GM23248 (cell line): ENCODE measurements around the gene APOM. TPM values are rescaled to one million over a fixed set of nuclear protein-coding genes. Genes with fewer than 3 reads are reported as not detected.

Source experiments
- DNase-seq: peaks from one replicate; pipeline ENCODE4 v3.0.0-alpha.2; 2015
- H2AFZ ChIP-seq: fragments of 200-600 bp; sonication (generic); 2 replicates; pipeline ENCODE4 v1.6.1; 2016; ENCODE audit warnings: antibody characterized with exemption
- H3F3A ChIP-seq: fragments of 200-600 bp; sonication (generic); 2 replicates; pipeline ENCODE4 v1.6.1; 2016; ENCODE audit warnings: mild to moderate bottlenecking, antibody characterized with exemption, mixed run types; ENCODE audit not compliant: insufficient read depth
- H3K27ac ChIP-seq: fragments of 200-600 bp; sonication (generic); 2 replicates; pipeline ENCODE4 v1.5.1; 2016; ENCODE audit warnings: mild to moderate bottlenecking
- H3K27me3 ChIP-seq: fragments of 200-600 bp; sonication (generic); replicated peaks from 2 replicates; pipeline ENCODE4 v1.6.1; 2016; ENCODE audit warnings: mild to moderate bottlenecking; ENCODE audit not compliant: insufficient read depth
- H3K36me3 ChIP-seq: fragments of 200-600 bp; sonication (generic); 2 replicates; pipeline ENCODE4 v1.6.1; 2016; ENCODE audit warnings: low read depth, mild to moderate bottlenecking
- H3K4me1 ChIP-seq: fragments of 200-600 bp; sonication (generic); 2 replicates; pipeline ENCODE4 v1.6.1; 2016; ENCODE audit warnings: mild to moderate bottlenecking; ENCODE audit not compliant: insufficient read depth
- H3K4me2 ChIP-seq: fragments of 200-600 bp; sonication (generic); one replicate; pipeline ENCODE4 v1.6.1; 2016; ENCODE audit warnings: mild to moderate bottlenecking; ENCODE audit not compliant: unreplicated experiment
- H3K4me3 ChIP-seq: fragments of 200-600 bp; sonication (generic); 2 replicates; pipeline ENCODE4 v1.5.1; 2016; ENCODE audit warnings: mild to moderate bottlenecking
- H3K79me2 ChIP-seq: fragments of 200-600 bp; sonication (generic); 2 replicates; pipeline ENCODE4 v1.6.1; 2016; ENCODE audit warnings: mild to moderate bottlenecking; ENCODE audit not compliant: insufficient read depth
- H3K9ac ChIP-seq: fragments of 200-600 bp; sonication (generic); 2 replicates; pipeline ENCODE4 v1.6.1; 2016; ENCODE audit warnings: mild to moderate bottlenecking
- H3K9me2 ChIP-seq: fragments of 200-600 bp; sonication (generic); 2 replicates; pipeline ENCODE4 v1.6.1; 2016; ENCODE audit warnings: mixed run types, mild to moderate bottlenecking, moderate library complexity; ENCODE audit not compliant: insufficient read depth
- H3K9me3 ChIP-seq: fragments of 200-600 bp; sonication (generic); one replicate; pipeline ENCODE4 v1.6.1; 2017; ENCODE audit warnings: low read depth
- H4K20me1 ChIP-seq: fragments of 200-600 bp; sonication (generic); 2 replicates; pipeline ENCODE4 v1.6.0; 2016; ENCODE audit not compliant: insufficient read depth
- EZH2 ChIP-seq: fragments of 200-600 bp; sonication (generic); IDR thresholded peaks from 2 replicates; pipeline ENCODE4 v1.6.1; 2018; ENCODE audit warnings: antibody characterized with exemption, mild to moderate bottlenecking; ENCODE audit not compliant: insufficient read depth, poor library complexity, severe bottlenecking
- EZH2phosphoT487 ChIP-seq: fragments of 200-600 bp; sonication (generic); IDR thresholded peaks from 2 replicates; pipeline ENCODE4 v1.6.1; 2018; ENCODE audit warnings: antibody characterized with exemption, moderate library complexity, mild to moderate bottlenecking, low read depth; ENCODE audit not compliant: insufficient read depth
- WGBS, 2 experiments: methylation state at CpG; one replicate each; pipeline ENCODE4 v1.1.6; 2015 to 2017; ENCODE audit warnings: low lambda C conversion rate in 2 of 2, low coverage in 1 of 2; ENCODE audit errors: missing lambda C conversion rate in 2 of 2; 5-methylcytosine and 5-hydroxymethylcytosine counted together
- in situ Hi-C: fragments of 300-500 bp; cut with MboI; formaldehyde crosslinking; loops from 2 replicates; pipeline ENCODE4 v1.15.0; 2020
- polyA plus RNA-seq: library from polyadenylated mRNA; unstranded; fragments of >200 nt; fragmentation: Nextera tagmentation; extraction: Ambion mirVana; gene quantifications from 2 replicates; pipeline ENCODE4 v1.2.1, GENCODE V29; 2016
- total RNA-seq: library from RNA; depleted of rRNA; stranded (reverse); fragments of >200 nt; shearing (Covaris generic); gene quantifications from 2 replicates; pipeline ENCODE4 v1.2.3, GENCODE V29; 2014

Gene APOM
- total and polyA plus RNA-seq, 2 experiments from 2014 or later, result 0.76 to 5.9 TPM

GRCh38 chr6:31676322-31676903 lies 20.7 kb downstream of the APOM start:
- Histone ChIP-seq H3K9me2 (no peaks in the 10 kb centered on the region), H3K27me3 (no peaks in the 10 kb centered on the region), H3K4me3 (no peak overlapping the region), H3K4me1 (peaks cover 4% of the 10 kb centered on the region; the same call in 1 of the 2 replicates), H3K36me3 (peaks cover 7% of the 10 kb centered on the region; the same call in 1 of the 2 replicates), H3K9me3 (no peaks in the 10 kb centered on the region), H3K79me2 (no peaks in the 10 kb centered on the region), H2AFZ (peak overlapping the region; percentile 45; the same call in 1 of the 2 replicates), H3K9ac (no peak overlapping the region), H4K20me1 (no peaks in the 10 kb centered on the region), H3K4me2 (no peak overlapping the region), H3F3A (peaks cover 32% of the 10 kb centered on the region), H3K27ac (no peak overlapping the region)
- no peak for TF ChIP-seq EZH2
- no peak for DNase-seq
- in situ Hi-C loops, result no loop called here
- 88 to 89% methylated on average over 4 of the region's 4 CpGs for WGBS, 2 experiments

GRCh38 chr6:31676904-31677303 lies 21.2 kb downstream of the APOM start:
- DNase-seq, result peak; percentile 36
- Histone ChIP-seq H3K4me2 (no peak overlapping the region), H3K4me1 (peaks cover 9% of the 10 kb centered on the region; the same call in 1 of the 2 replicates), H3K27me3 (no peaks in the 10 kb centered on the region), H2AFZ (peak overlapping the region; percentile 45), H3K36me3 (peaks cover 5% of the 10 kb centered on the region; the same call in 1 of the 2 replicates), H3K79me2 (no peaks in the 10 kb centered on the region), H3K9me3 (no peaks in the 10 kb centered on the region), H3K9me2 (no peaks in the 10 kb centered on the region), H3K27ac (no peak overlapping the region), H3F3A (peaks cover 36% of the 10 kb centered on the region), H3K9ac (no peak overlapping the region), H3K4me3 (no peak overlapping the region), H4K20me1 (no peaks in the 10 kb centered on the region)
- WGBS, 2 experiments, result 10 to 21% methylated on average over 6 of the region's 6 CpGs
- in situ Hi-C loops, result no loop called here
- TF ChIP-seq EZH2phosphoT487 (no peak), EZH2 (no peak)

- H4K20me1 ChIP-seq, result no peaks in the 10 kb centered on the region
- H3K9me2 ChIP-seq, result no peaks in the 10 kb centered on the region
- no peak overlapping the region for H2AFZ ChIP-seq
- no peaks in the 10 kb centered on the region for H3K27me3 ChIP-seq
- no peaks in the 10 kb centered on the region for H3K36me3 ChIP-seq
- TF ChIP-seq EZH2 (no peak), EZH2phosphoT487 (no peak)
- no peak overlapping the region for H3K9ac ChIP-seq
- H3K4me1 ChIP-seq, result peaks cover 9% of the 10 kb centered on the region; the same call in 1 of the 2 replicates
- no peak overlapping the region for H3K4me3 ChIP-seq
- no peak for DNase-seq
- no peak overlapping the region for H3K27ac ChIP-seq
- no peaks in the 10 kb centered on the region for H3K79me2 ChIP-seq
- no peaks in the 10 kb centered on the region for H3K9me3 ChIP-seq
- in situ Hi-C loops, result no loop called here
- 69 to 79% methylated on average over 8 of the region's 8 CpGs for WGBS, 2 experiments
- peaks cover 35% of the 10 kb centered on the region for H3F3A ChIP-seq
- H3K4me2 ChIP-seq, result no peak overlapping the region
Observed at GRCh38 chr6:31677955-31678354, 22.3 kb downstream of the APOM start.

GRCh38 chr6:31680226-31681134 lies 24.8 kb downstream of the APOM start, which contains the start of gene LY6G5C:
TSS of gene LY6G5C (minus strand) at chr6:31681067. CDS start at chr6:31680373, 694 bp downstream.
- H3K4me3 ChIP-seq, result peak within 1 kb of the TSS; percentile 79
- H3K27me3 ChIP-seq, result no peaks in the 10 kb centered on the region
- H3K9ac ChIP-seq, result peak within 1 kb of the TSS; percentile 79
- H3K4me2 ChIP-seq, result peak within 1 kb of the TSS; percentile 91
- 13% methylated on average over 17 of the region's 17 CpGs for WGBS, 2 experiments
- peaks cover 29% of the 10 kb centered on the region for H3F3A ChIP-seq
- H4K20me1 ChIP-seq, result no peaks in the 10 kb centered on the region
- no peaks in the 10 kb centered on the region for H3K9me3 ChIP-seq
- H3K27ac ChIP-seq, result peak within 1 kb of the TSS; percentile 69
- DNase-seq, result peak; percentile 93
- peak within 1 kb of the TSS; percentile 93 for H2AFZ ChIP-seq
- H3K79me2 ChIP-seq, result no peaks in the 10 kb centered on the region
- H3K4me1 ChIP-seq, result peaks cover 9% of the 10 kb centered on the region; the same call in 1 of the 2 replicates
- no peaks in the 10 kb centered on the region for H3K9me2 ChIP-seq
- TF ChIP-seq EZH2, result no peak
- TF ChIP-seq EZH2phosphoT487, result no peak
- in situ Hi-C loops, result no loop called here
- H3K36me3 ChIP-seq, result no peaks in the 10 kb centered on the region
